NCI-H2029 (cell line): ENCODE results near the gene ITGA1.

Source experiments
- DNase-seq: peaks from one replicate; lab custom pipeline; 2025; lab: John Stamatoyannopoulos, UW

The ITGA1 gene

GRCh38 chr5:52897238-52897614 lies 109.5 kb downstream of the ITGA1 start:
- DNase-seq, result no peak

- no peak for DNase-seq
Measured at GRCh38 chr5:52898961-52899680, 111.4 kb downstream of the ITGA1 start.

GRCh38 chr5:52903142-52903541 lies 115.4 kb downstream of the ITGA1 start:
- DNase-seq, result no peak

GRCh38 chr5:52906343-52906742 lies 118.6 kb downstream of the ITGA1 start:
- DNase-seq, result no peak

- DNase-seq, result no peak
Measured at GRCh38 chr5:52906845-52907244, 119.1 kb downstream of the ITGA1 start.

GRCh38 chr5:52909192-52909591 lies 121.5 kb downstream of the ITGA1 start:
- no peak for DNase-seq

GRCh38 chr5:52910071-52910470 lies 122.4 kb downstream of the ITGA1 start:
- no peak for DNase-seq

- peak; percentile 49 for DNase-seq
Measured at GRCh38 chr5:52915176-52915875, 127.6 kb downstream of the ITGA1 start.

GRCh38 chr5:52920929-52921328 lies 133.2 kb downstream of the ITGA1 start:
- no peak for DNase-seq

GRCh38 chr5:52922384-52922783 lies 134.7 kb downstream of the ITGA1 start:
- peak; percentile 38 for DNase-seq

GRCh38 chr5:52924456-52924855 lies 136.7 kb downstream of the ITGA1 start:
- DNase-seq, result no peak

- no peak for DNase-seq
Measured at GRCh38 chr5:52925001-52925400, 137.3 kb downstream of the ITGA1 start.

GRCh38 chr5:52928689-52929088 lies 141.0 kb downstream of the ITGA1 start:
- no peak for DNase-seq

- DNase-seq, result no peak
Measured at GRCh38 chr5:52938226-52938625, 150.5 kb downstream of the ITGA1 start.

GRCh38 chr5:52943285-52943684 lies 155.6 kb downstream of the ITGA1 start:
- DNase-seq, result no peak

- DNase-seq, result no peak
Measured at GRCh38 chr5:52943808-52944207, 156.1 kb downstream of the ITGA1 start.

- no peak for DNase-seq
Measured at GRCh38 chr5:52945040-52945439, 157.3 kb downstream of the ITGA1 start.

- DNase-seq, result no peak
Measured at GRCh38 chr5:52947208-52947607, 159.5 kb downstream of the ITGA1 start.

- DNase-seq, result no peak
Measured at GRCh38 chr5:52947851-52948250, 160.1 kb downstream of the ITGA1 start.

GRCh38 chr5:52948418-52949076 lies 160.8 kb downstream of the ITGA1 start:
- DNase-seq, result peak; percentile 68

- no peak for DNase-seq
Measured at GRCh38 chr5:52950686-52951085, 163.0 kb downstream of the ITGA1 start.

GRCh38 chr5:52952483-52952882 lies 164.8 kb downstream of the ITGA1 start:
- no peak for DNase-seq

- no peak for DNase-seq
Measured at GRCh38 chr5:52956014-52956413, 168.3 kb downstream of the ITGA1 start.
